IPS DF 4.7 (cell line): ENCODE data around the gene ZNF382.

Source experiments
- DNase-seq: peaks from one replicate; pipeline ENCODE4 v3.0.0-alpha.2; 2013; ENCODE audit warnings: low spot score; ENCODE audit errors: extremely low read depth

ZNF382 gene

GRCh38 chr19:36679455-36679854 lies 74.3 kb downstream of the ZNF382 start:
- no peak for DNase-seq
